Measurements from ENCODE around the gene TRAF5.
A peak's percentile ranks its signal among the peaks of the same experiment; 100 is the strongest.

GRCh38 chr1:211340622-211341507, 14.2 kb downstream of the TRAF5 start:
- no peak for TF ChIP-seq CTCF (IDR thresholded peaks at IDR 0.05)
- no peak for TF ChIP-seq EP300 (IDR thresholded peaks at IDR 0.05)
- TF ChIP-seq POLR2AphosphoS5 (IDR thresholded peaks at IDR 0.05), result peak in 1 of 3 donors; percentile 17
